GM21447 (cell line): ENCODE data around the gene AUH.
"Not testable (repeated sequence)": the region's sequence is repeated elsewhere in the genome, so short reads cannot be mapped to it uniquely, and the experiment has no call there.

ENCODE experiments used
- ATAC-seq: cut with Tn5 transposase; IDR thresholded peaks from one replicate; pipeline ENCODE4 v1.9.1; 2021; ENCODE audit not compliant: unreplicated experiment

AUH gene

DNA sequence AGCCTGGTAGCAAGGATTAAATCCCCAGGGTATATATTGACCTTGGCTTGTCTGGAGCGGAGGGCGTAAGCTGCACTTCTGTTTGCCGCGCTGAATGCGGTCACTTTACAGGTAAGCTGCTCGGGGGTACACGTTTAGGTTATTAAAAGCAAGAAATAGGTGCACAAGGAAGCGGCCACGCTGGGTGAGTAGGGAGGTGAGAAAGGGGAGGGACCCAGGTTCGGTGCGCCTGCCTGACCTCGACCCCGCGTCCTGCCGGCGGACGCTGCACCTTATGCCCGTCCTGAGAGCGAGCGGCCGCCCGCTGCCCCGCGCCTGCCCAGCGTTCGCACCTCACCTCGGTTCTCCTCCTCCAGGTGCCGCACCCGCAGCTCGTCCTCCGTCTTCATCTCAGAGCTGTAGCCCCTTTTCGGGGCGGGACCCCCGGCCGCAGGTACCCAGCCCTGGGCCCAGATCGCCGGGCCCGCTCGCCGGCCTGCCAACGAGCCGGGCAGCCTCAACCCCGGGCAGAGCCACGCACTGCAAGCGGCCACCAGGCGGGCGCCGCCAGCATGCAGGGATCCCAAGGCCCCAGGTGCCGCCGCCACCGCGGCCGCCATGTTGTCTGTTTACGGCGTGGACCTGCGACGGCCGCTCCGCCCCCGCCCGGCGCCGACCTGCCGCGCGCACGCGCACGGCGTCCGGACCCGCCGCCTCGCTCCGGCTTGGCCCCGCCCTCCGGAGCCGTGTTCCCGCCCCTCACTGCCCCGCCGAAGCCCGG is at the start of gene AUH:
AUH (minus strand) TSS at position 628 of the 760 bp plus-strand sequence; CDS start at position 599, 29 bp downstream.
- peak; percentile 77 for ATAC-seq

DNA sequence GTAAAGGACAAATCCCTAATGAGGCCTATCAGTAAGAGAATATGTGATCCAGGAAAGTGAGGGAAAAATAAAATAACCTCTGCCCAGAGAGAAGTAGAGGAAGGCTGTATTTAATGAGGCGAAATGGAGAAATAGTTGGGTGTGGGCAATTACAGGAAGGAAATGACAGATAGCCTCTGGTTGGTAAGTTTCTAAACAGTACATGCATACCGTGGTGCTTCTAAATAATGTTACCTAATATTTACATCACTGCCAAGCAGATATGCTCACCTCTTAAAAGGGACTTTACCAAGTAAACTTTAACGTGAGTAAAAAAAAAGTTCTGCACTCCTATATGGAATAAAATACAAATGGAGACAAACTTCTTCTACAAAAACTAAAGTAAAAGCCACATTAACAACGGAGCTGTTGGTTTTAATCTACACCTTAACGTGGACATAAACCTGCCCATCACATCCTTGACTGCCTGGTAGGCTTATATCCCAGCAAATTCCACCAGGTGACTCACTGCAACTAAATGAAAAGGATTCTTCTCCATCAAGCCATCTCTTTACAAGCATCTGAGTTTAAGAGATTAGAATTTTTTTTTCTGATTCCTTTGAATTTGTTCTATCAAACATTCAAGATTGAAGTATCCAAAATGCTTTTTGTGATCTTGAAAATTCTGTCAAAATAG is 49.5 kb upstream of the AUH start:
- ATAC-seq, result no peak

DNA sequence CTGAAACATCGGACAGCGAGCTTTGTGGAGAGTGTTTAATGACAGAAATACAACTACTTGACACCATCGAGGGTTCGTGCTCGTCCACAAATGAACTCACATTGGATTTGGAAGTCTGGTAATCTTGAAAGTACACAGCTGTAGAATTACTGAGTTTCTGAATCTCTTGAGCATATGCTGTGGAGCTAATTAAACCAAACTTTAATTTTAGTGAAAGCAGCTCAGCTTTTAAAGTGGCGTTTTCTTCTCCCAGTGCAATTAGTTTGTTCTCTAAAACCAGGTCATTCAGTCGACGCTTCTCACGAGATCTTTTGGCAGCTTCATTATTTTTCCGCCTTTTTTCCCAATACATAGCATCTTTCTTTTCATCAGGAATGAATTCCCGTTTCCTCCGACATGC is 48.4 kb upstream of the AUH start:
- ATAC-seq, result no peak

DNA sequence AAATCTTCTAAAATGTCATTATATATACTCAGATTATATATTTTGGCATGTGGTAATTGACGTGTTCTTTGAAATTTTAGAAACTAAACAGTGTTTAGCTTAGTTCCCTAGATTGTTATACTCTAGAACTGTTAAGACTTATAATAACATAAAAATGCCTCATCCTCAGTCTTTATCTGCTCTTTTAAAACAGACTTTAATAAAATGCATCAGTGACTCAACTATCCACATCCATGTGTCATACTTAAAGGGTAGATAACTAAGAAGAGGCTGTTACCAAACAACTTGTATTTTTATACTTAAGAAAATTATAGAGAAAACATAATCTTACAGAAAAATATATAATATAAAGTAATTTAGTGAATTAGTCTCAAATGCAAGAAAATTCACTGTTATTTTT is 46.8 kb upstream of the AUH start:
- ATAC-seq, result no peak

- no peak for ATAC-seq
Measured at GRCh38 chr9:91407580-91408318, 46.0 kb upstream of the AUH start.

GRCh38 chr9:91405343-91406077 is 43.8 kb upstream of the AUH start:
- ATAC-seq, result no peak

GRCh38 chr9:91403665-91404543 is 42.2 kb upstream of the AUH start:
- no peak for ATAC-seq

- ATAC-seq, result no peak
Measured at GRCh38 chr9:91398926-91399325, 37.2 kb upstream of the AUH start.

- ATAC-seq, result peak; percentile 69
Measured at GRCh38 chr9:91395553-91396471, 34.1 kb upstream of the AUH start.

DNA sequence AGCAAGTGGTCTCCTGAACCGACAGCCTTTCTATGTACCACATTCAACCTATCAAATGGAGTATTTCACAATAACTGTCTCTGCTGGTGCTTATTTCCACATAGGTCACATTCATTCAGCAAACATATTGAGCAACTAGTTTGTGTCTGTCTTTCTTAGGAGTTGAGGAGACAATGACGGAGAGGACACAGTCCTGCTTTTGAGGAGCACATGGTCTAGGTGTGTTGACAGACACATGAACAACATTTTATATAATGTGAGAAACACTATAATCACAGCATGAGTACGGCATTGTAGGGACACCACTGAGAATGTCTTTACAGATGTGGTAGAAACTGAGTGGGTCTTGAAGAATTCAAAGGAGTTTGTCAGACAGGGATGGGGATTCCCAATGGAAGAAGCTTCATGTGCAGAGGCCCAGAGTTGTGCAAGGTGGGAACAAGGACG is 33.4 kb upstream of the AUH start:
- no peak for ATAC-seq

DNA sequence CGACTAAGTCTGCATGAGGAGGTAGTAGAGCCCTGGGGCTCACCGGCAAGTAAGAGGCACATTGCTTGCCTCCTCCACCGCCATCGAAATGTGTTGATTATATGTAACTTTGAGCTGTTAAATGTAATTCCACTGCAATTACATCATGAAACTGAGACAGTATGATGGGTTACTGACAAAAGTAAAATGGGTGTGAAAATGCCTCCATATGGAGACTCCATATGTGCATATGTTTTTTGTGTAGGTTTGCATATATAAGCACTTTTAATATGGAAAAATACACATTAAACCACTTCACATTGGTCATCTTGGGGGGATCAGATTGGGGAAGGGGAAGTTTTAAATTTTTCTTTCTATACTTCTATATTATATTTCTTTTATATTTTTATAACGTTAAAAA is 32.1 kb upstream of the AUH start:
- ATAC-seq, result no peak

- no peak for ATAC-seq
Measured at GRCh38 chr9:91392435-91392834, 30.7 kb upstream of the AUH start.

DNA sequence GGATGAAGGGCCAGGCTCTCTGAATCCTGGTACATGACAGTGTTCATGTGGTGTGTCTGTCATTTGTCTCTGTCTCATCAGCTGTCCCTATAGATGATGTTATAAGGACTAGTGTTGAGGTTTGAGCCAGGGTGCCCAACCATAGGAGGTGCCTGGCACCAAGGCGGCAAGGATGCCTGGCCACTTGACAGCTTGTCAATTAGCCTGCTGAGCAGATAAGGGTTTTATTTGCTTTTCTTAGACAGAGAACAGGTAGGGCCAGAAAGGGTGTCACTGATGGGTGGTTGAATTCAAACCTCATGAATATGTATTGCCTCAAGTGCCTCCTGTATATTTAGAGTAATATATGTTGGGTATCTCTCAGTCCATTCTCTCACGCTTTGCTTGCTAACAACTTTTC is 30.1 kb upstream of the AUH start:
- no peak for ATAC-seq

GRCh38 chr9:91391412-91391811 is 29.7 kb upstream of the AUH start:
- no peak for ATAC-seq

GRCh38 chr9:91389686-91390085 is 28.0 kb upstream of the AUH start:
- ATAC-seq, result not testable (repeated sequence)

GRCh38 chr9:91386765-91387164 is 25.0 kb upstream of the AUH start:
- ATAC-seq, result no peak

DNA sequence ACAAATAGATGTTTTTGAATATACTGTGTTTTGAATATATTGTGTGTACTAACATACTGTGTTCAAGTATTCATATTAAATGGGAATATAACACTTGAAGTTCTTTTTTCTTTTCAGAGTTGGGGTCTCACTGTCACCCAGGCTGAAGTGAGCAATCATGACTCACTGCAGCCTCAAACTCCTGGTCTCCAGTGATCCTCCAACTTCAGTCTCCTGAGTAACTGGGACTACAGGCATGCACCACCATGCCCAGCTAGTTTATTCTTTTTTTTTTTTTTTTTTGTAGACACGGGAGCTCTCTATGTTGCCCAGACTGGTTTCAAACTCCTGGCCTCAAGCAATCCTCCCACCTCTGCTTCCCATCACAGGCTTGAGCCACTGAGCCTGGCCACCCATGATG is 23.2 kb upstream of the AUH start:
- no peak for ATAC-seq

- no peak for ATAC-seq
Measured at GRCh38 chr9:91383577-91383976, 21.9 kb upstream of the AUH start.

- ATAC-seq, result no peak
Measured at GRCh38 chr9:91382298-91382697, 20.6 kb upstream of the AUH start.
